SK-N-SH treated with all-trans-retinoic acid at 6 μM for 48 hours (cell line): ENCODE measurements around the gene NREP.

Source experiments
- ARNTL ChIP-seq: fragments of 450-650 bp; formaldehyde crosslinking; IDR thresholded peaks from 2 replicates; pipeline ENCODE4 v1.5.0; 2020; ENCODE audit warnings: low read depth, mild to moderate bottlenecking, moderate library complexity, borderline replicate concordance
- CSDC2 ChIP-seq: fragments of 250-450 bp; sonication (Bioruptor Pico); IDR thresholded peaks from 2 replicates; pipeline ENCODE4 v1.5.0; 2020; ENCODE audit warnings: mild to moderate bottlenecking, moderate library complexity
- GLIS3 ChIP-seq: fragments of 250-450 bp; sonication (Bioruptor Pico); IDR thresholded peaks from 2 replicates; pipeline ENCODE4 v1.5.0; 2020; ENCODE audit warnings: mild to moderate bottlenecking, moderate library complexity
- RARB ChIP-seq: fragments of 250-450 bp; sonication (Bioruptor Pico); IDR thresholded peaks from 2 replicates; pipeline ENCODE4 v1.8.0; 2021; ENCODE audit warnings: mild to moderate bottlenecking, moderate library complexity
- SNAI2 ChIP-seq: fragments of 250-450 bp; sonication (Bioruptor Pico); IDR thresholded peaks from 2 replicates; pipeline ENCODE4 v1.5.0; 2020; ENCODE audit warnings: mild to moderate bottlenecking, moderate library complexity
- TOX ChIP-seq: fragments of 250-450 bp; sonication (Bioruptor Pico); IDR thresholded peaks from 2 replicates; pipeline ENCODE4 v1.8.0; 2021; ENCODE audit warnings: mild to moderate bottlenecking, moderate library complexity, borderline replicate concordance
- ZFP3 ChIP-seq: fragments of 250-450 bp; sonication (Bioruptor Pico); IDR thresholded peaks from 2 replicates; pipeline ENCODE4 v1.5.0; 2020; ENCODE audit warnings: mild to moderate bottlenecking, moderate library complexity
- ZNF70 ChIP-seq: fragments of 450-650 bp; formaldehyde crosslinking; IDR thresholded peaks from 2 replicates; pipeline ENCODE4 v1.5.0; 2020; ENCODE audit warnings: mild to moderate bottlenecking, moderate library complexity
- ZNF8 ChIP-seq: fragments of 450-650 bp; formaldehyde crosslinking; IDR thresholded peaks from 2 replicates; pipeline ENCODE4 v1.5.0; 2020; ENCODE audit warnings: mild to moderate bottlenecking, moderate library complexity
- TF ChIP-seq, protein P1 (sequence below): fragments of 250-450 bp; sonication (Bioruptor Pico); IDR thresholded peaks from 2 replicates; pipeline ENCODE4 v1.8.0; 2021; ENCODE audit warnings: low read depth, mild to moderate bottlenecking, moderate library complexity, borderline replicate concordance
- TF ChIP-seq, protein P2 (sequence below): fragments of 250-450 bp; sonication (Bioruptor Pico); IDR thresholded peaks from 2 replicates; pipeline ENCODE4 v1.5.1; 2020; ENCODE audit warnings: low read depth, mild to moderate bottlenecking, moderate library complexity
- TF ChIP-seq, protein P3 (sequence below): fragments of 250-450 bp; sonication (Bioruptor Pico); IDR thresholded peaks from 2 replicates; pipeline ENCODE4 v1.5.1; 2021; ENCODE audit warnings: mild to moderate bottlenecking, moderate library complexity
- TF ChIP-seq, protein P4 (sequence below): fragments of 250-450 bp; sonication (Bioruptor Pico); IDR thresholded peaks from 2 replicates; pipeline ENCODE4 v1.5.0; 2020; ENCODE audit warnings: mild to moderate bottlenecking, moderate library complexity

DNA sequence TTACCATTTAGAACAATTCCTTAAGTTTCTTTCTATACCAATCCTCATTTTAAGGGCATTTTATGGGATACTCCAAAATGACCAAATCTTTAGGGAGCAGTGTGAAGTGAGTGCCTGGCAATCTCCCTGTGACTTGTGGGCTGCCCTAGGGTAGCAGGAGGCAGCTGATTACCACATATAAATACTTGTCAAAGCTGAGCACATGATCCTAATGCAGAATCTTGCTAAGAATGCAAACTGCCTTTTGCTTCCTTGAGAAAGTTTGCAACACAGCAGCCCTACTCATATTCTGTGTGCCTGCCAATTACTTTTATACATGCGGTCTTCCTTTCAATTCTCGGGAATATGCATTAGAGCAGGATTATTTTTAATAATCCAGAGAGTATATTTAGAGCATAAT lies 18.2 kb upstream of the NREP start:
- TF ChIP-seq ZNF8: no peak
- TF ChIP-seq, protein P1, sequence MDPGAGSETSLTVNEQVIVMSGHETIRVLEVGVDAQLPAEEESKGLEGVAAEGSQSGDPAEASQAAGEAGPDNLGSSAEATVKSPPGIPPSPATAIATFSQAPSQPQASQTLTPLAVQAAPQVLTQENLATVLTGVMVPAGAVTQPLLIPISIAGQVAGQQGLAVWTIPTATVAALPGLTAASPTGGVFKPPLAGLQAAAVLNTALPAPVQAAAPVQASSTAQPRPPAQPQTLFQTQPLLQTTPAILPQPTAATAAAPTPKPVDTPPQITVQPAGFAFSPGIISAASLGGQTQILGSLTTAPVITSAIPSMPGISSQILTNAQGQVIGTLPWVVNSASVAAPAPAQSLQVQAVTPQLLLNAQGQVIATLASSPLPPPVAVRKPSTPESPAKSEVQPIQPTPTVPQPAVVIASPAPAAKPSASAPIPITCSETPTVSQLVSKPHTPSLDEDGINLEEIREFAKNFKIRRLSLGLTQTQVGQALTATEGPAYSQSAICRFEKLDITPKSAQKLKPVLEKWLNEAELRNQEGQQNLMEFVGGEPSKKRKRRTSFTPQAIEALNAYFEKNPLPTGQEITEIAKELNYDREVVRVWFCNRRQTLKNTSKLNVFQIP (CRISPR knock-in tag): no peak
- no peak for TF ChIP-seq ZFP3
- no peak for TF ChIP-seq ARNTL (CRISPR knock-in tag)
- no peak for TF ChIP-seq CSDC2 (CRISPR knock-in tag)
- no peak for TF ChIP-seq ZNF70 (CRISPR knock-in tag)
- TF ChIP-seq, protein P2, sequence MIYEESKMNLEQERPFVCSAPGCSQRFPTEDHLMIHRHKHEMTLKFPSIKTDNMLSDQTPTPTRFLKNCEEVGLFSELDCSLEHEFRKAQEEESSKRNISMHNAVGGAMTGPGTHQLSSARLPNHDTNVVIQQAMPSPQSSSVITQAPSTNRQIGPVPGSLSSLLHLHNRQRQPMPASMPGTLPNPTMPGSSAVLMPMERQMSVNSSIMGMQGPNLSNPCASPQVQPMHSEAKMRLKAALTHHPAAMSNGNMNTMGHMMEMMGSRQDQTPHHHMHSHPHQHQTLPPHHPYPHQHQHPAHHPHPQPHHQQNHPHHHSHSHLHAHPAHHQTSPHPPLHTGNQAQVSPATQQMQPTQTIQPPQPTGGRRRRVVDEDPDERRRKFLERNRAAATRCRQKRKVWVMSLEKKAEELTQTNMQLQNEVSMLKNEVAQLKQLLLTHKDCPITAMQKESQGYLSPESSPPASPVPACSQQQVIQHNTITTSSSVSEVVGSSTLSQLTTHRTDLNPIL (CRISPR knock-in tag): no peak
- no peak for TF ChIP-seq SNAI2 (CRISPR knock-in tag)
- TF ChIP-seq TOX (CRISPR knock-in tag): no peak
- no peak for TF ChIP-seq RARB (CRISPR knock-in tag)
- TF ChIP-seq GLIS3 (CRISPR knock-in tag): no peak
- TF ChIP-seq, protein P3, sequence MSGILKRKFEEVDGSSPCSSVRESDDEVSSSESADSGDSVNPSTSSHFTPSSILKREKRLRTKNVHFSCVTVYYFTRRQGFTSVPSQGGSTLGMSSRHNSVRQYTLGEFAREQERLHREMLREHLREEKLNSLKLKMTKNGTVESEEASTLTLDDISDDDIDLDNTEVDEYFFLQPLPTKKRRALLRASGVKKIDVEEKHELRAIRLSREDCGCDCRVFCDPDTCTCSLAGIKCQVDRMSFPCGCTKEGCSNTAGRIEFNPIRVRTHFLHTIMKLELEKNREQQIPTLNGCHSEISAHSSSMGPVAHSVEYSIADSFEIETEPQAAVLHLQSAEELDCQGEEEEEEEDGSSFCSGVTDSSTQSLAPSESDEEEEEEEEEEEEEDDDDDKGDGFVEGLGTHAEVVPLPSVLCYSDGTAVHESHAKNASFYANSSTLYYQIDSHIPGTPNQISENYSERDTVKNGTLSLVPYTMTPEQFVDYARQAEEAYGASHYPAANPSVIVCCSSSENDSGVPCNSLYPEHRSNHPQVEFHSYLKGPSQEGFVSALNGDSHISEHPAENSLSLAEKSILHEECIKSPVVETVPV (CRISPR knock-in tag): no peak
- TF ChIP-seq, protein P4, sequence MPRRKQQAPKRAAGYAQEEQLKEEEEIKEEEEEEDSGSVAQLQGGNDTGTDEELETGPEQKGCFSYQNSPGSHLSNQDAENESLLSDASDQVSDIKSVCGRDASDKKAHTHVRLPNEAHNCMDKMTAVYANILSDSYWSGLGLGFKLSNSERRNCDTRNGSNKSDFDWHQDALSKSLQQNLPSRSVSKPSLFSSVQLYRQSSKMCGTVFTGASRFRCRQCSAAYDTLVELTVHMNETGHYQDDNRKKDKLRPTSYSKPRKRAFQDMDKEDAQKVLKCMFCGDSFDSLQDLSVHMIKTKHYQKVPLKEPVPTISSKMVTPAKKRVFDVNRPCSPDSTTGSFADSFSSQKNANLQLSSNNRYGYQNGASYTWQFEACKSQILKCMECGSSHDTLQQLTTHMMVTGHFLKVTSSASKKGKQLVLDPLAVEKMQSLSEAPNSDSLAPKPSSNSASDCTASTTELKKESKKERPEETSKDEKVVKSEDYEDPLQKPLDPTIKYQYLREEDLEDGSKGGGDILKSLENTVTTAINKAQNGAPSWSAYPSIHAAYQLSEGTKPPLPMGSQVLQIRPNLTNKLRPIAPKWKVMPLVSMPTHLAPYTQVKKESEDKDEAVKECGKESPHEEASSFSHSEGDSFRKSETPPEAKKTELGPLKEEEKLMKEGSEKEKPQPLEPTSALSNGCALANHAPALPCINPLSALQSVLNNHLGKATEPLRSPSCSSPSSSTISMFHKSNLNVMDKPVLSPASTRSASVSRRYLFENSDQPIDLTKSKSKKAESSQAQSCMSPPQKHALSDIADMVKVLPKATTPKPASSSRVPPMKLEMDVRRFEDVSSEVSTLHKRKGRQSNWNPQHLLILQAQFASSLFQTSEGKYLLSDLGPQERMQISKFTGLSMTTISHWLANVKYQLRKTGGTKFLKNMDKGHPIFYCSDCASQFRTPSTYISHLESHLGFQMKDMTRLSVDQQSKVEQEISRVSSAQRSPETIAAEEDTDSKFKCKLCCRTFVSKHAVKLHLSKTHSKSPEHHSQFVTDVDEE (CRISPR knock-in tag): no peak
